NK-92 (cell line): ENCODE data around the gene FNDC5.

ENCODE experiments used
- DNase-seq: peaks from one replicate; lab custom pipeline; 2025; ENCODE audit not compliant: unreplicated experiment; lab: John Stamatoyannopoulos, UW

The FNDC5 gene

DNA sequence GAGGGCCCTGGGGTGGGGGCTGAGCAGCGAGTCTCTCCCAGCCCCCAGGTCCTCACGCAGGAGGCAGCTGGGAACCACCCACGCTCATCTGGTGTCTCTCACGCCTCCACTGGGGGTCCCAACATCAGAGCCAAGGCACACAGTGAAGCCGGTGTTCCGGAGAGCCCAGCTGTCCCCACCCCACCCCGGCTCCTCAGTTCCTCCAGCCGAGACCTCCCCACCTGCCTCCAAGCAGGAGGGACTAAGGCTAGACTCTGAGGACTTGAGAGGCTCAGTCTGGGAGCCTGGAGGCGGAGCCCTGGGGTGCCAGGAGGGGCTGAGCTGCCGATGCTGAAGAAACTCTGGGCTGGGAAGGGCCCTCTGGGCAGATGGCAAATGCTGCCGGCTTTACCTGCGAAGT, 14.0 kb upstream of the FNDC5 start:
- no peak for DNase-seq

DNA sequence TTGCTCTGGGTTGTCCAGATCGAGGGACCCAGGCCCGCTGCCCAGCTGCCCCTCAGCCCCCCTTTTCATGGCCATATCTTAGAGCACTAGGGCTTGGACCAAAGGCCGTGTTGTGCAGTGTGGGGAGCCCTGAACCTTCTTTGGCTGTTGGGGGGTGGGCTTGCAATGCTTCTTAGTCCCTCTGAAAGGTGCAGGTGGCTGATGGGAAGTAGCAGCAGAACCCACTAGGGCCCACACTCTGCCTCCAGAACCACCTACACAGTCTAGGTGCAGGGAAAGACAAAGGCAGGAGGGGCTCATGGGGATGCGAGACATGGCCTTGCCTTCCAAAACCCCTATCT, 13.3 kb upstream of the FNDC5 start:
- no peak for DNase-seq

DNA sequence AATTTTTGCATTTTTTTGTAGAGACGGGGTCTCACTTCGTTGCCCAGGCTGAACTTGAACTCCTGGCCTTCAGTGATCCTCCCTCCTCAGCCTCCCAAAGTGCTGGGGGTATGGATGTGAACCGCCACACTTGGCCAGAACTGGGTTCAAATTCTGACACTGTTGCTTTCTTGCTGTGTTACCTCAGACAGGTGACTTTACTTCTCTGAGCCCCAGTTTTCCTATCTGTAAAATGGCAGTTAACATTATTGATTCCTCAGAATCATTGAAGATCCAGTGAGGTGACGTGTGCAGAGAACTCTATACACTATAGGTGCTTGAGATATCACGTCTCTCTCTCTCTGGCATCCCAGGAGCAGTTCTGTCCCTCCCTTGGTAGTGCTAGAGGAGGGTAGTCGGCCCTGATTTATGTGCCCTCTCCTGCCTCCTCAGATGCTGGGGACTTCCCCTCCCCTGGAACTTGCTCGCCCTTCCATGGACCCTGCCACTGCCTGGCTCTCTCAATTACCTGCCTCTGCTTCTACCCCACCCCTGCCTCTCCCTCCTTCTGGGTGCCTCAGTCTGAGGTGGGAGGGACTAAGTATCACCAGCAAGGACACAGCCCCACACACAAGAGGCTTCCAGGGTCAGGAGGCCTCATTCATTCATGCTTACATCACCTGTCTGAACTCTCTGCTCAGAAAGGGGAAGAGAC, 12.8 kb upstream of the FNDC5 start:
- DNase-seq = no peak

DNA sequence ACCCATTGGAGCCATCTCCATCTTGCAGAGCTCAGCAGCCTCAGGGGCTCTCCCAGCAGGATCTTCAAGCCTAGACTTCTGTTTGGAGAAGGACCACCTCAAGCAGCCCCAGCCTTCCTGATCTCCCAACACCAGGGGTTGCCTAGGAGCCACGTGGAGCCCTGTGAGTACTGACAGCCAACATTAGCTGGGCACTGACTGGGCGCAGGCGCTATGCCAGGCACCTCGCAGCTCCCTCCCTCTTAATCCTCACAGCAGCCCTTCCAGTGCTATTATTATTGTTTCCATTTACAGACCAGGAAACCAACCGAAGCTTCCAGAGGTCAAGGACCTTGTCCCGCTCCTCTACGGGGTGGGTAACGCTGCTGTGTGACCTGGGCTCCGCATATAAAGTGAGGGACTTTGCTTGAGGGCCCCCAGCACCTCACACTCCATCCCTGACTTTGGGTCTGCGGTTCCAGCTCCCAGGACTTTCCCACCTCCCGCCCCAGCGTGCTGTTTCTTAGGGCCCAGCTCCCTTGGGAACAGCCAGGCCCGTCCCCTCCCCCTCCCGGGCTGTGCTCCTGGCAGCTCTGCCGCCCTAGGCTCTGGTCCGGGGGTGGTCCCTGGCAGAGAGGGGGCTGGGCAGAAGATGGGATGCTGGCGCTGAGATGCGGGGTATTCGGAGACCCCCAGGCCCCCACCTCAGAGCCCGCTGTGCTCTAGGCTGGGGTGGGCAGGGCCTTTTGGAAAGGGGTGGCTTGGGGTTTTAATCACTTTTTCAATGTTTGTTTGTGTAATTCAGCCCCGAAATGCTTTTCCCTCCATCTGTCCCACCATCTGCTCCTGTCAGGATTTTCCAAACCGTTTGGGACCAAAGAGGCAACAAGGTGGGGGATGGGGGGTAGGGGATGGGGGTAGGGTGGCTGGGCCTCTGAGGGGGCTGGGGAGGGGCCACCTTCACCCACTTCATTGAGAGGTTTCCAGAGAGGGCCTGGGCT, 11.4 kb upstream of the FNDC5 start:
- DNase-seq = no peak

DNA sequence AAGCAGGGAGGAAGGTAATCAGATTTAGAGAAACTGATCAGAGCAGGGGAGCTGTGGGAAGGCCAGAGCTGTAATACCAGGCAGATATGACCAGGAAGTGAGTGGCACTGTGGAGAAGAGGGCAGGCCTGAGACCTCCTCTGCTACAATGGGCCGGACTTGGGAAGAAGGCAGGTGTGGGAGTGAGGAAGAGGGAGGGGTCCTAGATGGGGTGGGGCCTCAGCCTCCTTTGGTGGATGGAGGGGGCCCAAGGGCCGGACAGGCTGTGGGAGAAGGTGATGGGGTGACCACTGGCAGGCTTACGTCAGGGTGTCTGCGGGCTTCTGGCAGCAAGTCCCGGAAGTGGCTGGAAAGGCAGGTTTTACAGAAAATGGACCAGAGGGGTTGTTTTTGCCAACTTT, 10.6 kb upstream of the FNDC5 start:
- DNase-seq = no peak

DNA sequence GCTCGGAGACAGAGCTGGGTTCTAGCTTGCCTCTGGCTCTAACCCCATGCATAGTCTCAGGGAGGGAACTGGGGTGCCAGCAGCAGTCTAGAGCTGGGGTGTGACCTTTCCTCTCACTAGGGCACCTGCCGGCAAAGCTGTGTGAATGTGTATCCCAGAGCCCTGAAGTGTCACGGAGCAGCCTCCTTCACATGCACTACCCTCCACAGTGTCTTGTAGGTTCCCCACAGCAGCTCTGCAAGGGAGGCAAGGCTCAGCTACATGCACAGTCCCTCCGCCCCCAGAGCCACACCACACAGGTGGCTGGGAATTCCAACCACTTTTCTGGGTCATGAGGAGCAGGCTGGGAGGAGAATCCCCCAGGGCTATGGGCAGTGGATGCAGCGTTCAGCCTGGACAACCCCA, 7.9 kb upstream of the FNDC5 start:
- DNase-seq = no peak

DNA sequence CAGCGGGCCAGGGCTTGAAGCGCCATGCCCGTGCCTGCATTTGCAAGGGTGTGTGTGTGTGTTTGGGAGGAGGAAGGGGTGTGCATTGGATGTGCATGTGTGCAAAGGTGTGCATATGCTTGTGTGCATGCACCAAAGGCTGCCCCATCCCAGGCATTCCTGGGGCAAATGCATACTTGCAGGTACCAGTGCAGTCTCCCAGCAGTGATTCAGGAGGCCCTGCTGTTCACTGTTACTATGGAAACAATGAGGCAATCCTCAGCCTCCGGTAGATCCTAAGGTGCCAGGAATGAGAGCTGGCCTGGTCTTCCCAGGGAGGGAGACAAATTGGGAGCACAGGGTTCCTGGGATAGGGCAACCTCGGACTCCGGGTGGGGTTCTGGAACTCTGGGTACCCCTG, 7.5 kb upstream of the FNDC5 start:
- no peak for DNase-seq

DNA sequence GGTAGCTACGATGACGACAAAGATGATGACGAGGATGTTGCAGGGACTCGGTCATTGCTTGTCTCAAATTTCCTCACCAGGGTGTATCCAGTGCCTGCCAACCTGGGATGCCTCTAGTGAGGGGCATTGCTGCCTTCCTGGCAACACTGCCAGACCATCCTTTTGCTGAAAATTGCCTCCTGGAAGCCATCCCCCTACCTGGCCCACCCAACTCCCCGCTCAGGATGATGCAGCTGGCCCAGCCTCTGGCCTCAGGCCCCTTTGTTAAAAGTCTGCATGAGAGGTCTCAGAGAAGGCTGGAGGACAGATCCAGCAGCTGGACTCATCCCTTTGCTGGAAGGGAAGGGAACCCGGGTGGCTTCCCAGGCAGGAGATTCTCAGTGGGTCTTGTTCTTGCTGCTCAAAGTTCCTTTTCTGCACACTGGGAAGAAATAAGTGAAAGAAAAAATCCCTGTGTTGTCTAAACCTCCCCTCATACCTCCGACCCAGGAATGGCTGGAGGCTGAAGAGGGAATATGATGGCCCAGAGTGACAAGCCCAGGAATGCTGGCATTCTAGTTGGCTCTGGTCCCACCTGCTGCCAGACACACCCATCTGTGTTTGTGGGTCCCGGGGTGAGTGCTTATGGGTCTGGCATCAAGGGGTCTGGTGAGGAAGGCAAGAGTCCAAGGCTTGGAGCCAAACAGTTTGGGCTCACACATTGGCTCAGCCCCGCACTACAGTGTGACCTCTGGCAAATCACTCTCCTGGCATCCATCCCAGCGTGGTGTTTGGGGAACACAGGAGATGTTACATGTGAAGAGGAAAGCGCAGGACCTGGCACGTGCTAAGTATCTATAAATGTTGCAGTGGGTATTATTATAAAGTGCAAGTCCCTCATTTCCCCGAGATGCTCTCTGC, 6.7 kb upstream of the FNDC5 start:
- no peak for DNase-seq

DNA sequence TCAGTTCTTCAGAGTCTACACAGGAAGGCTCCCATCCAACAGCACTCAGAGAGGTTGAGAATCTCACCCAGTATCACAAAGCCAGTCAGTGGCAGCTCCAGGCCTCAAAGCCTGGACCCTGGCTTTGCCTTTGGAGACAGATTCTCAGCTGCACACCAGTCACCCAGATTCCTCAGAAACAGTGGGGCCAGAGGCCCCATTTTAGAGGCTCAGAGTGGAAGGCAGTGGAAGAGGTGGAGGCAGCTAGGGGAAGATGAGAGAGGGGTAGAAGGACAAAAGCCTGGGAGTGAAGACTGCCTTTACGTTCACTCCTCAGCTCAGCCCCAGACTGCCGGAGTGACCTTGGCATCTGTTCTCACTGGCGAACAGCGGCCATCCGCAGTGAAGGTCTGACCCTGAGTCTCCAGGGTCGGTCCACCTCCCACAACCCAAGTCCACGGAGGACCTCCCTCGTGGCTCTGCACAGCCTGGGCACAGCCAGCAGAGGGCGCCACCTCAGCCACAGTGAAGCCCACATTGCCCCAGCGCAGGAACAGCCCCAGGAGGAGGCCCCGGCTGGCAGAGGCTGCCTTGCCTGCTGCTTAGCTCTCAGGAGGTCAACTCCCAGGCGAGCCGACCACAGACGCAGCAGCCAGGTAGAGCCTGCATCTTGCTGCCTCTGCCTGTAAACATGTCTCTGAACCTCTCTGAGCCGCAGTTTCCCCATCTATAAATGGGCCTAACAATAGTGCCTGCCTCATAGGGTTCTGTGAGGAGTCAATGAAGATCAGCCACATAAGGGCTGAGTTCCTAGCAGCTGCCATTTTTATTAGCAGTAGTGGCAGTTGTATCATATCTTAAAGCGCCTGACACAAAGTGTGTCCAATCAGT, 5.9 kb upstream of the FNDC5 start:
- DNase-seq = no peak

DNA sequence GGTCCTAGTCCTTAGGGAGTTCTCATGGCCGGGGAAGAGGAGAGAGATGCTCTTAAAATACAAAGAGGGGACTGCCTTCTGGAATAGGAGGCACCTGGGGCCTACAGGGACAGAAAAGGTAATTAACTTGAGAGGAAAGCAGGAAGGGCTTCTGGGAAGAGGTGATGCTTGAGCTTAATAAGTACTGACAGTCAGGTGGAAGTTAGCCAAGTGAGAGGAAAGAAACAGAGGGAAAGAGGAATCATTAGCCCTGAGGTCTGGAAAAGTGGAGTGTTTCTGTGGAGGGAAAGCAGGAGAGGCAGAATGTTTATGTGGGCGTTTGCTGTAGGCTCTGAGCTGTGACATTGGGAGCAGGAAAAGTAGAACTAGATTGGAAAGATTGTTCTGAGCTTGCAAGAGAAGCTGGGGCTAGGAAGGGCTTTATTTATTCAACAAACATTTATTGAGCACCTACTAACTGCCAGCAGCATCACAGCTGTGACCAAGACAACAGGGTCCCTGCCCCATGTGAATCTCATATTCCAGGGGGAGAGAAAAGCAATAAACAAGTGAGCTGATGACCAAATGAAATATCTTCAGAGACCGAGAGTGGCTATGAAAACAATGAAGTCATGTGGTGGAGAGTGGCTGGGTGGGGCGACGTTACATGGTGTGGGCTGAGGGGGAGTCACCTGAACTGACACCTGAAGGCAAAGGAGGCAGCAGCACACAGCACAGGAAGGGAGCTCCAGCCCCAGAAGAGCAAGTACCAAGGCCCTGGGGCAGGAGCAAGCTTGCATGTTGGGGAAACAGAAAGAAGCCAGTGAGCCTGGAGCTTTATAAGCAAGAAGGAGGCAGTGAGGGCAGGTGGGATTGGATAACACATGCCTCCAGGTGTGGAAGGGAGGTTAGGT, 4.4 kb upstream of the FNDC5 start:
- DNase-seq = no peak

DNA sequence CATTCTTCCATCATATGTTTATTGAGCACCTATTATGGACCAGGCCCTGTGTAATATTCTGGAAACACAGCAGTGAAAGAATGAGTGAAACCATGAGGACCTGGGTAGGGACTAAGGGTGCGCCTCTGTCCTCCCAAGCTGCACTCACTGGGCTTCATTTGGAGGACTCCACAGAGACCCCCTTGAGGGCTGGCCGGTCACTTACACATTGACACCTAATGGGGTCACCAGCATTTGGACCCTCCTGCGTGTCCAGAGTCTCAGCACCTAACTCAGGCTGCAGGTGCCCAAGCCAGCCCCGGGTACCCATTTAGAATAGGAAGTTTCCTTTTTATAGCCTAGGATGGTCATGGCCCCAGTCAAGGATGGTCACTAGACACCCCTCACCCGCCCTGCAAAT, 2.8 kb upstream of the FNDC5 start:
- DNase-seq = no peak

DNA sequence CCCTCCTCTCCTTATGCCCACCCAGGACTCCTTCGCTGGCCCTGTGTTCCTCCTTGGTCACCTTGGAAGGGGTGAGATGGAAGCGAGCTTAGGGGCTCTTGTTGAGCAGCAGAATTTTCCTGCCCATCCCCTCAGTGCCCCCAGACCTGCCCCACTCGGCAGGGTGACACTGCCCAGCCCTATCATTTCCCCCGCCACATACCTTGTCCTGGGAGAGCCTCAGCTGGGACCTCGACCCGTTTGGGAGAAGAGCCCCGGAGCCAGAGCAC, 1.4 kb upstream of the FNDC5 start:
- DNase-seq = no peak

DNA sequence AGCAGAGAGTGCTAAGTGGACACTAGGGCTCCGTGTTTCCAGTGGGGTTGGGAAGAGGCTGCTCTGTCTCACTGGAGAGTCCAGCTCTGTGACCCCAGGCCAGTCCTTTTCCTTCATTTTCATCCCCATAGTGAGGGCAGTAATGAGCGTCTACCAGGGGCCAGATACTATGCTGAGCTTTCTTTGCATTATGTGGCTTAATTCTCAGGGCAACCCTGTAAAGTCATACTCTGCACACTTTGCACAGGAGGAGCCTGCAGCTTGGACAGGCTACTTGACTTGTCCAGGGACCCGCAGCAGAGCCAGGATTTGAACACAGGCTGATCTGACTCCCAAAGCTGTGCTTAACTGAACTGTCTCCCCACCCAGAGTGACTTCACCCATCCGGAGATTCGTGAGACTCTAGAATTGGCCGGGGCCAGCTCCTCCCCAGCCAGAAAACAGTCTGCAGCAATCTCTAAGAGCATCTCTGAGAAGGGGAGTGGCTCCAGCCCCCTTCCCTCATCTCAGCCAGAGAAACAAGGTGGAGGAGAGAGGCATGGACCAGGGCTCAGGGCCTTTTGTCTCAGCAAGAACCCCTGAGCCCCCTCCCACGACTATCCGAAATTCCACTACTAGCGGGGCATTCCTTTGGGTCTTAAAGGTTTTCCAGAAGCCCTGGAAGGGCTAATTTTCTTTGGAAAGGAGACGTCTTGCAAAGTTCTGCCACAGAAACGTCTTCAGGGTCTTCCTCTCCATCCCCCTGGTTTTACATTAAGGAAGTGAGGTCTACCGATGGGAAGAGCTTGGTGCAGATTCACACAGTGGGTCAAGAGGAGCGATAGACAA, 866 bp upstream of the FNDC5 start:
- DNase-seq = no peak

DNA sequence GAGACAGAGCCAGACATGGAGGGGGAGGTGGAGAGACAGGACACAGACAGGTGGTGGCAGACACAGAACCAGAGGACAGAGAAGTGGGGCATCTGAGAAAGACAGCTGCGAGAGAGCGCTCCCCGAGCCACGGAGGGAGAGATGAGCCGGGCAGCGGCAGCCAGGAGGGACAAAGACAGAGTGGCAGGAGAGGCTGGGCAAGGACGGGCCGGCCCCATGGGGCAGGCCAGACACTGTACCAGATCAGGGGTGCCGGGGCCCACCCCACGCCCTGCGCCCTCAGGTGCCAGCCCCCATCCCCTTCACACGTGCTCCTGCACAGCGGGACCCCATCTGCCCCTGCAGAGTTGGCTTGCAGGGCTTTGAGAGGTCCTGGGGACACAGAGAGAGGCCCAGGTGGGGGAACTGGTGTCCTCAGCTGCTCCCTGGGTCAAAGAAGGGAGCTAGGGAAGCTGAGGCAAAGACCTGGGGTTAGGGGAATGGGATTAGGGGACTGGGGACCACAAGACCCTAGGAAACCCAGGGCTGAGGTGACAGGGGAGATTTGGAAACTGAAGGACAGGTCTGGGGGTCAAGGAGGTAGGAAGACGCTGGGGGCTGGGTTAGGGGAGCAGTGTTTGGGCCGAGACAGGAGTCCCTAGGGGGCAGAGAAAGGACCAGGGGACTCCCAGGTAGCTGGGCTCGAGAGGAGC, 643 bp downstream of the FNDC5 start:
- no peak for DNase-seq

DNA sequence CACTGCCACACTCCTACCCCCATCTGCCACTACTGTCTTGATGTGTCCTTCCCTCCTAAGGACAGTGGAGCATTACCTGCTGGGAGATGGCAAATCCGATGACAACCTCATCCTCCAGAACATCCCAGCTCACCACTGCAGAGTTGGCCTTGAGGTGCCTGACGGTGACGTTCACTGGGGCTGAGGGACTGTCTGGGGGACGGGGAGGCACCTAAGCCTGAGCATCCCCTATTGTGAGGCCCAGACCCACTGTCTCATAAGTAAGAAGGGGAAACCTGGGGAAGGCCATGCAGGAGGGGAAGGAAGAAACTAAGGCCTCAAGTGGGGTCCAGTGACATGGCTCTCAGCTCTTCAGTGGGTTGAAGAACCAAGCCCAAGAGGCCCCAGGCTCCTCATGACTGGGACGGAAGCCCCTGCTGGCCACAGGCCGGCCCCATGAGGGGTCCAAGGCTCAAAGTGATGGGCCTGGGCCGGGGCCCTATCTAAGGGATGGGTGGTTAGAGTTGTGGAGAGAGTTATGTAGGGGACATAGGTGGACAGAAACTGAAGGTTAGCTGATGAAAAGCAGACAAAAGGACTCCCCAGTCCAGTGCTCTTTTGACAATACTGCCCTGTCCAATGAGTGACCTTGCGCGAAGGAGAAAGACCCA, 1.8 kb downstream of the FNDC5 start:
- no peak for DNase-seq

DNA sequence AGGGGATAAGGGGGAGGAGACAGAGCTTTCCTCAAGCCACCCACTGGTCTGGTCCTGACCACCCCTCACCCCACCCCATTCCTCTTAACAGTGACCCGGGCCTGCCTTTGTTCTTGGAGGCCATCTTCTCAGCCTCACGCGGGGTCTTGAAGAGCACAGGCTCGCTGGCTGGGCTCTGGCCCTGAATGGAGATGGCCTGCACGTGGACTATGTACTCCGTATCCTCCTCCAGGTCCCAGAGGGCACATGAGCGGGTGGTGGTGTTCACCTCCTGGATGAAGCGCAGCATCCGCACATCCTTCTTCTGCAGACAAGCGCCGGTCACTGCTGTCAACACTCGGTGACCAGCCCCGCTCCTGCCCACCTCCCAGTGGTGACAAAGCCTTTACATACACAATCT, 2.6 kb downstream of the FNDC5 start:
- DNase-seq = no peak

DNA sequence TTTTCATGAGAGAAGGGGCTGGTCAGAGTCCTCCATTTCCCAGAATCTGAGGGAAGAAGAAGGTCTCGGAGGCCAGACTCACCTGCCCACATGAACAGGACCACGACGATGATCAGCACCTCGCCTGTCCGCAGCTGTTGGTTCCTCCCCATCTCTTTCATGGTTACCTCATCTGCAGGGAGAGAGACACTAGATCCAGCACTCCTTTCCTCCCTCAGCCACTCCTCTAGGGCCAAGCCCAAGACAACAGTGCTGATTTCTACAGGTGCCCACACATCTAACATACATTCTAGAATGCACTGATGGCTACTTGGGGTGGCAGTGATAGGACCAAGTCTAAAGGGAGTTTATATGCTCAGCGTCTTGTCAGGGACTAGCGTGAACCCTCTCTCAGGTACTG, 3.0 kb downstream of the FNDC5 start:
- no peak for DNase-seq

DNA sequence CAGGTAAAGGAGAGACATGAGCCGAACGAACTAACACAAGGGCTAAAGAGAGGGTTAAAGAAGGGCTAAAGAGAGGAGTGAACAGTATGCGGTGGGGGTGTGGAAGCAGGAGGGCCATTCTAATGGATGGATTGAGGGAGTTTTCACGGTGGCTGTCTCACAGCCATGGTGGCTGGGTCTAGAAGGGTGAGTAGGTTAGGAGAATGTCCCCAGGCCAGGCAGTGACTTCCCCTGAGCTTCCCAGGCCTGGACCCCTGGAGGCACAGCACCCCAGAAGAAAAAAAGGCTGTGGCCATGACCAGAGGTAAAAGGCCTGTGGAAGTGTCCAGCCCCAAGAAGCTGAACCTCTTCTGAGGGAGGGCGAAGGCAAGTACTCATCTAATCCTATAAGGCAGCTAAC, 3.6 kb downstream of the FNDC5 start:
- no peak for DNase-seq
